GM12878 (cell line): ENCODE measurements around the gene NAT10.

Experiments used
- GABPA ChIP-seq: IDR thresholded peaks from 2 replicates; pipeline ENCODE4 v1.6.1; 2014; ENCODE audit warnings: antibody characterized with exemption, low read depth, mild to moderate bottlenecking, inconsistent platforms
- SMC3 ChIP-seq: IDR thresholded peaks from 2 replicates; pipeline ENCODE4 v1.6.1; 2011; ENCODE audit warnings: low read length, improper control_type of control experiment, borderline replicate concordance

- TF ChIP-seq GABPA (no peak), SMC3 (no peak)
These were observed 73.7 kb downstream of the NAT10 start for GRCh38 chr11:34179026-34179675.
